Neuronal stem cell (in vitro differentiated cells): ENCODE data around the gene MEGF11.

Experiments
- DNase-seq: peaks from one replicate; pipeline ENCODE4 v3.0.0-alpha.2; 2013; ENCODE audit warnings: low spot score
- H2AFZ ChIP-seq: one replicate; pipeline ENCODE4 v1.6.1; 2013; ENCODE audit warnings: mild to moderate bottlenecking, low read length, inconsistent platforms
- H2AK5ac ChIP-seq: 2 replicates; pipeline ENCODE4 v1.6.1; 2013; ENCODE audit warnings: low read depth, mild to moderate bottlenecking, inconsistent platforms, low read length, moderate library complexity, mixed read lengths
- H2BK120ac ChIP-seq: 2 replicates; pipeline ENCODE4 v1.6.1; 2013; ENCODE audit warnings: low read depth, mild to moderate bottlenecking, inconsistent platforms, low read length, moderate library complexity, mixed read lengths
- H2BK12ac ChIP-seq: one replicate; pipeline ENCODE4 v1.6.1; 2013; ENCODE audit warnings: low read length, inconsistent platforms
- H2BK15ac ChIP-seq: 2 replicates; pipeline ENCODE4 v1.6.1; 2013; ENCODE audit warnings: mild to moderate bottlenecking, low read length, inconsistent platforms, mixed read lengths
- H2BK5ac ChIP-seq: one replicate; pipeline ENCODE4 v1.6.1; 2013; ENCODE audit warnings: inconsistent platforms, mild to moderate bottlenecking, low read length, moderate library complexity
- H3K14ac ChIP-seq: one replicate; pipeline ENCODE4 v1.6.1; 2013; ENCODE audit warnings: low read length, inconsistent platforms
- H3K18ac ChIP-seq: 2 replicates; pipeline ENCODE4 v1.6.1; 2013; ENCODE audit warnings: low read length, inconsistent platforms
- H3K23ac ChIP-seq: 2 replicates; pipeline ENCODE4 v1.6.1; 2013; ENCODE audit warnings: low read depth, mild to moderate bottlenecking, mixed read lengths, low read length, inconsistent platforms; ENCODE audit not compliant: poor library complexity
- H3K27ac ChIP-seq: replicated peaks from 3 replicates; pipeline ENCODE4 v1.5.1; 2013; ENCODE audit warnings: low read length, inconsistent platforms
- H3K27me3 ChIP-seq, 3 experiments: 2 replicates each; pipeline ENCODE4 v1.6.1; 2013; ENCODE audit warnings: low read length in 3 of 3, mild to moderate bottlenecking in 2 of 3, inconsistent platforms in 1 of 3, low read depth in 1 of 3, mixed read lengths in 1 of 3, moderate library complexity in 1 of 3; ENCODE audit not compliant: control insufficient read depth in 3 of 3, insufficient read depth in 3 of 3
- H3K36me3 ChIP-seq, 2 donors: replicated peaks in 1 of 2; 2 replicates each; pipeline ENCODE4 v1.6.1; 2013; ENCODE audit warnings: low read length in 2 of 2; ENCODE audit not compliant: control insufficient read depth in 2 of 2, insufficient read depth in 2 of 2
- H3K4ac ChIP-seq: 2 replicates; pipeline ENCODE4 v1.6.1; 2013; ENCODE audit warnings: inconsistent platforms, mild to moderate bottlenecking, low read length, moderate library complexity
- H3K4me1 ChIP-seq, 2 donors: 1 replicate in 1 of 2; 2 replicates in 1 of 2; pipeline ENCODE4 v1.6.1; 2013; ENCODE audit warnings: low read length in 2 of 2, low read depth in 1 of 2; ENCODE audit not compliant: control insufficient read depth in 2 of 2, insufficient read depth in 1 of 2
- H3K4me2 ChIP-seq: one replicate; pipeline ENCODE4 v1.6.1; 2013; ENCODE audit warnings: mild to moderate bottlenecking, low read length, inconsistent platforms; ENCODE audit not compliant: insufficient read depth, poor library complexity, severe bottlenecking
- H3K4me3 ChIP-seq, 2 donors: 2 replicates each; pipeline ENCODE4 v1.5.1; 2013; ENCODE audit warnings: low read length in 2 of 2, mild to moderate bottlenecking in 2 of 2, inconsistent platforms in 1 of 2, moderate library complexity in 1 of 2
- H3K79me1 ChIP-seq: one replicate; pipeline ENCODE4 v1.6.1; 2013; ENCODE audit warnings: low read depth, mild to moderate bottlenecking, inconsistent platforms, low read length, moderate library complexity
- H3K9ac ChIP-seq: one replicate; pipeline ENCODE4 v1.6.1; 2013; ENCODE audit warnings: mild to moderate bottlenecking, low read depth, low read length, inconsistent platforms; ENCODE audit not compliant: poor library complexity
- H3K9me3 ChIP-seq, 2 donors: replicated peaks in 1 of 2; 2 replicates each; pipeline versions ENCODE3 to v1.6.1; 2013; ENCODE audit warnings: low read length in 2 of 2, mild to moderate bottlenecking in 2 of 2, inconsistent platforms in 1 of 2, low read depth in 1 of 2, mixed read lengths in 1 of 2, moderate library complexity in 1 of 2; ENCODE audit not compliant: control insufficient read depth in 2 of 2, insufficient read depth in 1 of 2
- H4K8ac ChIP-seq: one replicate; pipeline ENCODE4 v1.6.1; 2013; ENCODE audit warnings: low read depth, mild to moderate bottlenecking, inconsistent platforms, low read length, moderate library complexity
- H4K91ac ChIP-seq: one replicate; pipeline ENCODE4 v1.6.1; 2013; ENCODE audit warnings: low read length, low read depth, mild to moderate bottlenecking, inconsistent platforms; ENCODE audit not compliant: poor library complexity
- WGBS, 2 donors: extraction: QIAGEN DNeasy Blood & Tissue Kit; methylation state at CpG; one replicate each; pipeline ENCODE4 v1.1.7; 2013; ENCODE audit warnings: missing lambda C conversion rate in 2 of 2, mixed read lengths in 1 of 2; ENCODE audit not compliant: insufficient read length in 2 of 2, insufficient replicate concordance in 1 of 2; ENCODE audit errors: extremely low coverage in 2 of 2; 5-methylcytosine and 5-hydroxymethylcytosine counted together

Gene MEGF11

DNA sequence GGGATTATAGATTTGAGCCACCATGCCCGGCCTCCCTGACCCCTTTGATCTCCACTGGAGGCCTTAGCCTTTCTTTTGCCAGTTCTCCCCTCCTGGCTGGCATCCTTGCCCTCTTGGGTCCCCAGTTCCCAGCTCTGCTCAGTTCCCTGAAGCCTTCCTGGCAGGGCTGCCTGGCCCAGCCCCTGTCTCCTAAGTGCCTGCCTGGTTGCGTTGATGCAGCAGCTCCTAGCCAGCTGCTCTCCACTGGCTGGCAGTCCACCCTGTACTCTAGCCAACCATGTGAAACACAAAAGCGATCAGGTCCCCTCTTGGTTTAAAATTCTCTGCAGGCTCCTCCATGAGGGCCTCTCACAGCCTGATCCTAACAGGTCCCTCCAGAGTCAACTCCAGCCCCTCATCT is 199.6 kb downstream of the MEGF11 start:
- no peak overlapping the region for H2BK5ac ChIP-seq
- no peak overlapping the region for H3K23ac ChIP-seq
- no peak overlapping the region for H4K8ac ChIP-seq
- H3K36me3 ChIP-seq = no peaks in the 10 kb centered on the region
- no CpG with 5 or more reads among the region's 3 CpGs for WGBS, 2 donors
- no peak overlapping the region for H2AFZ ChIP-seq
- H3K4ac ChIP-seq = no peak overlapping the region
- no peak overlapping the region for H3K9ac ChIP-seq
- DNase-seq = no peak
- no peak overlapping the region for H2BK120ac ChIP-seq
- H3K18ac ChIP-seq = peak overlapping the region; percentile 38
- no peak overlapping the region for H3K4me2 ChIP-seq
- no peak overlapping the region for H3K4me3 ChIP-seq
- H3K27ac ChIP-seq = no peak overlapping the region
- no peaks in the 10 kb centered on the region for H3K79me1 ChIP-seq
- H3K14ac ChIP-seq = no peak overlapping the region
- peaks cover 0 to 37% (median 0%) of the 10 kb centered on the region in 3 experiments for H3K27me3 ChIP-seq
- no peak overlapping the region for H2BK12ac ChIP-seq
- peaks cover 0 to 13% of the 10 kb centered on the region in 2 donors for H3K4me1 ChIP-seq
- H2AK5ac ChIP-seq = peak overlapping the region; percentile 49
- H4K91ac ChIP-seq = no peak overlapping the region
- H2BK15ac ChIP-seq = no peak overlapping the region
- no peaks in the 10 kb centered on the region for H3K9me3 ChIP-seq

DNA sequence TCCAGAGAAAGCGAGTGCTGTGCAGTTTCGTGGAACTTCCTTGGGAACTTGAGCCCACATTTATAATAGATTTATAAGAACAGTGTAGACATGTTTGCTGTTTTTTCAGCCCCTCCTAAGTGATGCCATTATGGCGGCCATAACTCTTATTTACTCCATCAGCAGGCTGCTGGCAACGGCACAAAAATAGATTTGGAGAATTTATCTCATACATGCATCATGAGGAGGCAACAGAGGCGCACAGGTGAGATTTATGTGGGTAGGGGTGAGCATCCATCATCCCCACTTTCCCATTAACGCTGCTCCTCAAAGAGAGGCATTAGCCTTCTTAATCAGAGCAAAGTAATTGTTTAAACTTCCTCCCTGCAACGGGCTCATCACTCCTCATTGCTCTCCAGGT is 201.7 kb downstream of the MEGF11 start:
- H2BK120ac ChIP-seq = no peak overlapping the region
- H3K27ac ChIP-seq = no peak overlapping the region
- no peak overlapping the region for H3K18ac ChIP-seq
- no peak overlapping the region for H2BK15ac ChIP-seq
- no peak overlapping the region for H2BK12ac ChIP-seq
- no peak for DNase-seq
- H3K4me1 ChIP-seq = peaks cover 0 to 22% of the 10 kb centered on the region in 2 donors
- no peak overlapping the region for H2AK5ac ChIP-seq
- no peak overlapping the region for H3K4ac ChIP-seq
- no peak overlapping the region for H2BK5ac ChIP-seq
- no peak overlapping the region for H3K23ac ChIP-seq
- H4K8ac ChIP-seq = no peak overlapping the region
- H3K9me3 ChIP-seq = no peaks in the 10 kb centered on the region
- peaks cover 0 to 25% (median 0%) of the 10 kb centered on the region in 3 experiments for H3K27me3 ChIP-seq
- H4K91ac ChIP-seq = no peak overlapping the region
- H3K79me1 ChIP-seq = no peaks in the 10 kb centered on the region
- H3K36me3 ChIP-seq = no peaks in the 10 kb centered on the region
- H2AFZ ChIP-seq = no peak overlapping the region
- no peak overlapping the region for H3K4me3 ChIP-seq
- no CpG with 5 or more reads among the region's 7 CpGs for WGBS, 2 donors
- H3K14ac ChIP-seq = no peak overlapping the region
- H3K9ac ChIP-seq = no peak overlapping the region
- H3K4me2 ChIP-seq = no peak overlapping the region

DNA sequence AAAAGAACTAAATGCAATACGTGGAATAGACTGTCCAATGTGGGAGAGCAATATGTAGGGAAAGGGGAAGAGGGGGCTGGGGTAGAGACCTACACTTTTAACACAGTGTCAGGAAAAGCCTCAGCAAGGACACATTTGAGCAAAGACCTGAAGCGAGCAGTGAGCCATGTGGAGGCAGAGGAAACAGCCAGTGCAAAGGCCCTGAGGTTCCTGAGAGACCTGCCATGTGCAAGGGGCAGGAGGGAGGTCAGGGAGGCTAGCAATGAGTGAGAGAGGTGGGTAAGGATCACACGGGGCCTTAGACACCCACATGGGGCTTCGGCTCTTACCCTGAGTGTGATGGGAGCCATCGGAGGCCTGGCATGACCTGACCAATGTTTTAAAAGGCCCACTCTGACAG is 203.3 kb downstream of the MEGF11 start:
- no peak overlapping the region for H3K23ac ChIP-seq
- H3K4ac ChIP-seq = no peak overlapping the region
- H3K4me1 ChIP-seq = peaks cover 0 to 19% of the 10 kb centered on the region in 2 donors
- no peak overlapping the region for H2BK120ac ChIP-seq
- no peak for DNase-seq
- H4K91ac ChIP-seq = no peak overlapping the region
- peak overlapping the region; percentile 31 for H3K18ac ChIP-seq
- no peak overlapping the region for H2BK15ac ChIP-seq
- H2BK5ac ChIP-seq = no peak overlapping the region
- WGBS, 2 donors = no CpG with 5 or more reads among the region's 5 CpGs
- no peak overlapping the region for H2BK12ac ChIP-seq
- no peak overlapping the region for H2AK5ac ChIP-seq
- H3K27ac ChIP-seq = no peak overlapping the region
- H3K9ac ChIP-seq = no peak overlapping the region
- H3K27me3 ChIP-seq = peaks cover 0 to 13% (median 0%) of the 10 kb centered on the region in 3 experiments
- no peak overlapping the region for H2AFZ ChIP-seq
- no peaks in the 10 kb centered on the region for H3K36me3 ChIP-seq
- no peak overlapping the region for H3K4me3 ChIP-seq
- no peaks in the 10 kb centered on the region for H3K9me3 ChIP-seq
- no peak overlapping the region for H3K14ac ChIP-seq
- no peaks in the 10 kb centered on the region for H3K79me1 ChIP-seq
- H3K4me2 ChIP-seq = no peak overlapping the region
- no peak overlapping the region for H4K8ac ChIP-seq

DNA sequence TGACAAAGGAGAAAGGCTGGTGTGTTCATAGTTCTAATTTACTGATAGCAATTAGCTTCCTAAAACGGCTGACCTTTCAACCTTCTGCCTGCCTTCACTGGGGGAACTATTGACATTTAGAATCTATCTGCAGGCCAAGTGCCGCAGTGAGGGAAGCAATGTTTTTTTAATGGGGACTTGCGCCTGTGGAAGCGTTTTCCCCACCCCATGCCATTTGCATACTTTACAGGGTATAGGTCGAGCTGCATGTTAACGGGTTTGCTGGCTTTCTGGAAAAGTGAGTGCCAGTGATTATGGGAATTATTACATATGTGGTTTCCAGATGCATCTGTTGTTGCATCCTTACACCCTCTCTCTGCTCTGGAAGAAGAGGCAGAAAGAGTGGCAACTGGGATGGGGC is 204.2 kb downstream of the MEGF11 start:
- H2BK15ac ChIP-seq = no peak overlapping the region
- H3K9me3 ChIP-seq = no peaks in the 10 kb centered on the region
- H3K27me3 ChIP-seq = peaks cover 0 to 11% (median 0%) of the 10 kb centered on the region in 3 experiments
- H3K9ac ChIP-seq = no peak overlapping the region
- H3K36me3 ChIP-seq = no peaks in the 10 kb centered on the region
- no peak overlapping the region for H4K91ac ChIP-seq
- WGBS, 2 donors = no CpG with 5 or more reads among the region's 6 CpGs
- H2BK12ac ChIP-seq = no peak overlapping the region
- no peak overlapping the region for H3K4ac ChIP-seq
- H4K8ac ChIP-seq = no peak overlapping the region
- H3K79me1 ChIP-seq = no peaks in the 10 kb centered on the region
- H3K23ac ChIP-seq = no peak overlapping the region
- DNase-seq = no peak
- H3K4me1 ChIP-seq = peaks cover 0 to 19% of the 10 kb centered on the region in 2 donors
- H2BK5ac ChIP-seq = no peak overlapping the region
- no peak overlapping the region for H3K4me2 ChIP-seq
- H3K4me3 ChIP-seq = no peak overlapping the region
- no peak overlapping the region for H2AFZ ChIP-seq
- no peak overlapping the region for H3K14ac ChIP-seq
- peak overlapping the region; percentile 54 for H3K18ac ChIP-seq
- H2BK120ac ChIP-seq = no peak overlapping the region
- peak overlapping the region; percentile 35 for H3K27ac ChIP-seq
- no peak overlapping the region for H2AK5ac ChIP-seq
